Endometrial microvascular endothelial cells (primary cell): ENCODE measurements around the gene PLEKHH2. TPM values are rescaled to one million over a fixed set of nuclear protein-coding genes. Genes with fewer than 3 reads are reported as not detected.
"Not testable (repeated sequence)": the region's sequence is repeated elsewhere in the genome, so short reads cannot be mapped to it uniquely, and the experiment has no call there.

ENCODE experiments used
- in situ Hi-C: cut with HindIII; loops from 2 replicates; pipeline ENCODE4 v1.10.0; 2017; ENCODE audit warnings: low sequenced_read_pairs, low pct_unique_long_range_greater_than_20kb; ENCODE audit errors: inconsistent ontology term
- total RNA-seq: library from RNA; depleted of rRNA; stranded (reverse); fragments of >200 nt; gene quantifications from one replicate; pipeline ENCODE4 v1.2.3, GENCODE V29; 2015; ENCODE audit errors: inconsistent ontology term

The PLEKHH2 gene
- total RNA-seq, 1 donor from 2014 or later = 1.0 TPM

GRCh38 chr2:43634604-43635306 lies 2.3 kb upstream of the PLEKHH2 start:
- in situ Hi-C loops = no loop called here

- in situ Hi-C loops = not testable (repeated sequence)
Observed at GRCh38 chr2:43636153-43636552, 907 bp upstream of the PLEKHH2 start.

DNA sequence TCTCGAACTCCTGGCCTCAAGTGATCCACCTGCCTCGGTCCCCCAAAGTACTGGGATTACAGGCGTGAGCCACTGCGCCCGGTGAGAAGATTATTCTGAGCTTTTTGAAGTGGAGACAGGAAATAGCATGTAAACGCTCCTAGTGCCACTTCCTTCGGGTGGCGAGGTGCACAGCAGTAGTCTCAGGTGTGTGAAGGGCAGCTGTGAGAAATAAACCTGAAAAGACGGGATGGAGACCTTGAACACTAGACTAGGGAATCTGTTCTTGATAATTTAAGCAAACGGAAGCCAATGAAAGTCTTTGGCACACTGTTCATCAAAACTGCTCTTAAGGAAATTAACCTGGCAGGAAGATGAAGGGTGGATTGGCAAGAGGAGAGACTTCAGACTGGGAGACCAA lies 439 bp upstream of the PLEKHH2 start:
- in situ Hi-C loops = no loop called here

GRCh38 chr2:43642363-43642762 lies 5.3 kb downstream of the PLEKHH2 start:
- in situ Hi-C loops = no loop called here

GRCh38 chr2:43643680-43644079 lies 6.6 kb downstream of the PLEKHH2 start:
- in situ Hi-C loops = no loop called here

GRCh38 chr2:43648994-43649701 lies 12.1 kb downstream of the PLEKHH2 start:
- in situ Hi-C loops = no loop called here

DNA sequence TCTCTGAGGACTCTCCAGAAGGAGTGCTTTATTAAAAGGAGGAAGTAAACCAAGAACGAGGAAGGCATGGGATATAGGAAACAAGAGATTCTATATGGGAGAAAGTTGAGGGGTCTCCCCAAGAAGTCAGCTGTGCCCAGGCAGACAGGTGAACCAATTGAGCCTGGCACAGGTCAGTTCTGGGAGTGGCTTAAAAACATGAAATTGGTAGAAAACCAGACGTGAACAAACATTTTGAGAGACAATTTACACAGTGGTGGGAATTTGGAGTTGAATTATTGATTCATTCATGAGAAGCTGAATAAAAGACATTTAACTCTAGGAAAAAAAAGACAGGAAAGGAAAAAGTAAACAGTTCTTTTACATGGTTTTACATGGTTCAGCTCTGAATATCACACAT lies 16.4 kb downstream of the PLEKHH2 start:
- in situ Hi-C loops = no loop called here

GRCh38 chr2:43657241-43657640 lies 20.2 kb downstream of the PLEKHH2 start:
- in situ Hi-C loops = no loop called here

GRCh38 chr2:43675646-43676321 lies 38.7 kb downstream of the PLEKHH2 start:
- in situ Hi-C loops = no loop called here

GRCh38 chr2:43676322-43677050 lies 39.4 kb downstream of the PLEKHH2 start, which contains the start of gene C1GALT1C1L:
Gene C1GALT1C1L (minus strand): TSS chr2:43676429. CDS start chr2:43676322, 107 bp downstream.
- in situ Hi-C loops = no loop called here

DNA sequence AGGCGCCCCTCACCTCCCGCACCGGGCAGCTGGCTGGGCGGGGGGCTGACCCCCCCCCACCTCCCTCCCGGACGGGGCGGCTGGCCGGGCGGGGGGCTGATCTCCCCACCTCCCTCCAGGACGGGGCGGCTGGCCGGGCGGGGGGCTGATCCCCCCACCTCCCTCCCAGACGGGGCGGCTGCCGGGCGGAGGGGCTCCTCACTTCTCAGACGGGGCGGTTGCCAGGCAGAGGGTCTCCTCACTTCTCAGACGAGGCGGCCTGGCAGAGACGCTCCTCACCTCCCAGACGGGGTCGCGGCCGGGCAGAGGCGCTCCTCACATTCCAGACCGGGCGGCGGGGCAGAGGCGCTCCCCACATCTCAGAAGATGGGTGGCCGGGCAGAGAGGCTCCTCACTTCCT lies 40.7 kb downstream of the PLEKHH2 start:
- in situ Hi-C loops = not testable (repeated sequence)

- in situ Hi-C loops = no loop called here
Observed at GRCh38 chr2:43685357-43685756, 48.3 kb downstream of the PLEKHH2 start.

DNA sequence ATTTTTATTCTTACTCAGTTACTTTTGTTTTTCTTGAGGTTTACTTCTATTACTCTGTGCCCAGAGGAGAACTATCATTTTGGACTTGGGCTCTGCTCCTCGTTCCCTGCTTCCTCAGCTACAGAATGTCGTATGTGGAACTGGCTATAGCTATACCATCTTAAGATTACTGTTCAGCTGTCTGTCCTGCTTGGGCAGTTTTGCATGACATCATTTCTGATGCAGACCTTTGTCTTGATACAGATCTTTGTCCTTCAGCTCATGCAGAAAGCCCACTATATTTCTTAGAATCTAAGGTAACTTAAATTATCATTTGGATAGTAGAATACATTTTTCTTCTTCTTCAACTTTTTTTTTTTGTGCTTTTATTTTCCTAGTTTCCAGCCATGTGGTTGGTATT lies 52.9 kb downstream of the PLEKHH2 start:
- in situ Hi-C loops = no loop called here

DNA sequence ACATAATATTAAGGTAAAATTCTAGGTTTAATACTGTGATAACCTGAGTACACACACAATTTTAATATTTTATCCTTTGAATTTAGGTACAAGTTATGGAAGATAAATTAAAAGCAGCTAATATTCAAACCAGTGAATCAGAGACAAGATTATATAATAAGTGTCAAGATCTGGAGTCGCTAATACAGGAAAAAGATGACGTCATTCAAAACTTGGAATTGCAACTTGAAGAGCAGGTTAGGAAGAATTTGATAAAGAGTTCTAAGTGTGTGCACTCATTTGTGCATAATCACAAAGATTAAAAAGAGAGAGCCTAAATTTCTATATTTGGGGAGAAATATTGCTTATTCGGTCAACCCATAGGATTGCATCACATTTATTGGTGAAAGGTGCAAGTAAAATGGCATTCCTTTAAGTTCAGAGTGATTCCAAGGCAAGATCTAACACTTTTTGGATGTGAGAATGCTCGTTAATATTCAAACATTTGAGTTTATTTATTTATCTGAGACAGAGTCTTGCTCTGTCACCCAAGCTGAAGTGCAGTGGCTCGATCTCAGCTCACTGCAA lies 55.5 kb downstream of the PLEKHH2 start:
- in situ Hi-C loops = no loop called here

DNA sequence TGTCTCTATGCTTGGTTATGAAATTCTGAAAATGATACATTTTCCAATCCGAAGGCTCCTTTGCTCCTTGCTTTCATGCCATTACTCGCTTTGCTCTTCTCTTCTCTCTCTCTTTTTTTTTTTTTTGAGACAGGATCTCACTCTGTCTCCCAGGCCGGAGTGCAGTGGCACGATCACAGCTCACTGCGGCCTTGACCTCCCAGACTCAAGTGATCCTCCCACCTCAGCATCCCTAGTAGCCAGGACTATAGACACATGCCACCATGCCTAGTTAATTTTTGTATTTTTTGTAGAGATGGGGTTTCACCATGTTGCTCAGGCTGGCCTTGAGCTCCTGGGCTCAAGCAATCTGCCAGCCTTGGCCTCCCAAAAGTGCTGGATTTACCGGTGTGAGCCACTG lies 61.1 kb downstream of the PLEKHH2 start:
- in situ Hi-C loops = not testable (repeated sequence)

- in situ Hi-C loops = no loop called here
Observed at GRCh38 chr2:43699761-43700160, 62.7 kb downstream of the PLEKHH2 start.

GRCh38 chr2:43701111-43701510 lies 64.1 kb downstream of the PLEKHH2 start:
- in situ Hi-C loops = no loop called here

- in situ Hi-C loops = no loop called here
Observed at GRCh38 chr2:43707255-43708015, 70.4 kb downstream of the PLEKHH2 start.
